ENCODE measurements around the gene PA2G4.

The PA2G4 gene

DNA sequence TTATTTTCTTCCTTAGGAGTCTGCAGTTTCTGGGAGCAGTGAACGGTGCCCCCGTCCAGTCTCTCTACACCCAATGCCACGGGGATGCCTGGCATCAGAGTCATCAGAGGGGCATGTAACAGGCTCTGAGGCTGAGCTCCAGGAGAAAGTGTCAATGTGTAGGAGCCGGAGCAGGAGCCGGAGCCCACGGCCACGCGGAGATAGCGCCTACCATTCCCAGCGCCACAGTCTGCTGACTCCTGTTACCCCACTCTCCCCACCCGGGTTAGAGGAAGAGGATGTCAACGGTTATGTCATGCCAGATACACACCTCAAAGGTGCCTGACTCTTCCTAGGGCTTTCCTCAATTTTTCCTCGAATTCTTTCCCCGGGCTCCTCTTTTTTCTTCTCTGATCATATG lies 3.3 kb upstream of the PA2G4 start:
- no peak for ATAC-seq
- TF ChIP-seq, protein P1, sequence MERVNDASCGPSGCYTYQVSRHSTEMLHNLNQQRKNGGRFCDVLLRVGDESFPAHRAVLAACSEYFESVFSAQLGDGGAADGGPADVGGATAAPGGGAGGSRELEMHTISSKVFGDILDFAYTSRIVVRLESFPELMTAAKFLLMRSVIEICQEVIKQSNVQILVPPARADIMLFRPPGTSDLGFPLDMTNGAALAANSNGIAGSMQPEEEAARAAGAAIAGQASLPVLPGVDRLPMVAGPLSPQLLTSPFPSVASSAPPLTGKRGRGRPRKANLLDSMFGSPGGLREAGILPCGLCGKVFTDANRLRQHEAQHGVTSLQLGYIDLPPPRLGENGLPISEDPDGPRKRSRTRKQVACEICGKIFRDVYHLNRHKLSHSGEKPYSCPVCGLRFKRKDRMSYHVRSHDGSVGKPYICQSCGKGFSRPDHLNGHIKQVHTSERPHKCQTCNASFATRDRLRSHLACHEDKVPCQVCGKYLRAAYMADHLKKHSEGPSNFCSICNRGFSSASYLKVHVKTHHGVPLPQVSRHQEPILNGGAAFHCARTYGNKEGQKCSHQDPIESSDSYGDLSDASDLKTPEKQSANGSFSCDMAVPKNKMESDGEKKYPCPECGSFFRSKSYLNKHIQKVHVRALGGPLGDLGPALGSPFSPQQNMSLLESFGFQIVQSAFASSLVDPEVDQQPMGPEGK (CRISPR knock-in tag; IDR thresholded peaks at IDR 0.05; ENCODE audit: borderline replicate concordance) = no peak
- TF ChIP-seq BACH2 (CRISPR knock-in tag; IDR thresholded peaks at IDR 0.05; ENCODE audit: borderline replicate concordance) (no peak), RARB (CRISPR knock-in tag; IDR thresholded peaks at IDR 0.05) (no peak), PPARA (CRISPR knock-in tag; IDR thresholded peaks at IDR 0.05; ENCODE audit: borderline replicate concordance) (no peak), TOX (CRISPR knock-in tag; IDR thresholded peaks at IDR 0.05; ENCODE audit: borderline replicate concordance) (no peak), GLIS3 (CRISPR knock-in tag; IDR thresholded peaks at IDR 0.05) (no peak), ZNF8 (CRISPR knock-in tag; IDR thresholded peaks at IDR 0.05) (no peak), TCF4 (CRISPR knock-in tag; IDR thresholded peaks at IDR 0.05; ENCODE audit: borderline replicate concordance) (no peak), ISL1 (CRISPR knock-in tag; IDR thresholded peaks at IDR 0.05) (no peak), ZNF70 (CRISPR knock-in tag; IDR thresholded peaks at IDR 0.05) (no peak), OSR1 (CRISPR knock-in tag; IDR thresholded peaks at IDR 0.05) (no peak), CSDC2 (CRISPR knock-in tag; IDR thresholded peaks at IDR 0.05) (no peak), ESRRG (CRISPR knock-in tag; IDR thresholded peaks at IDR 0.05) (no peak), SNAI2 (CRISPR knock-in tag; IDR thresholded peaks at IDR 0.05) (no peak), ZFP30 (CRISPR knock-in tag; IDR thresholded peaks at IDR 0.05) (no peak), ZFP3 (CRISPR knock-in tag; IDR thresholded peaks at IDR 0.05) (no peak)
- TF ChIP-seq, protein P2, sequence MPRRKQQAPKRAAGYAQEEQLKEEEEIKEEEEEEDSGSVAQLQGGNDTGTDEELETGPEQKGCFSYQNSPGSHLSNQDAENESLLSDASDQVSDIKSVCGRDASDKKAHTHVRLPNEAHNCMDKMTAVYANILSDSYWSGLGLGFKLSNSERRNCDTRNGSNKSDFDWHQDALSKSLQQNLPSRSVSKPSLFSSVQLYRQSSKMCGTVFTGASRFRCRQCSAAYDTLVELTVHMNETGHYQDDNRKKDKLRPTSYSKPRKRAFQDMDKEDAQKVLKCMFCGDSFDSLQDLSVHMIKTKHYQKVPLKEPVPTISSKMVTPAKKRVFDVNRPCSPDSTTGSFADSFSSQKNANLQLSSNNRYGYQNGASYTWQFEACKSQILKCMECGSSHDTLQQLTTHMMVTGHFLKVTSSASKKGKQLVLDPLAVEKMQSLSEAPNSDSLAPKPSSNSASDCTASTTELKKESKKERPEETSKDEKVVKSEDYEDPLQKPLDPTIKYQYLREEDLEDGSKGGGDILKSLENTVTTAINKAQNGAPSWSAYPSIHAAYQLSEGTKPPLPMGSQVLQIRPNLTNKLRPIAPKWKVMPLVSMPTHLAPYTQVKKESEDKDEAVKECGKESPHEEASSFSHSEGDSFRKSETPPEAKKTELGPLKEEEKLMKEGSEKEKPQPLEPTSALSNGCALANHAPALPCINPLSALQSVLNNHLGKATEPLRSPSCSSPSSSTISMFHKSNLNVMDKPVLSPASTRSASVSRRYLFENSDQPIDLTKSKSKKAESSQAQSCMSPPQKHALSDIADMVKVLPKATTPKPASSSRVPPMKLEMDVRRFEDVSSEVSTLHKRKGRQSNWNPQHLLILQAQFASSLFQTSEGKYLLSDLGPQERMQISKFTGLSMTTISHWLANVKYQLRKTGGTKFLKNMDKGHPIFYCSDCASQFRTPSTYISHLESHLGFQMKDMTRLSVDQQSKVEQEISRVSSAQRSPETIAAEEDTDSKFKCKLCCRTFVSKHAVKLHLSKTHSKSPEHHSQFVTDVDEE (CRISPR knock-in tag; IDR thresholded peaks at IDR 0.05) = no peak
- TF ChIP-seq, protein P3, sequence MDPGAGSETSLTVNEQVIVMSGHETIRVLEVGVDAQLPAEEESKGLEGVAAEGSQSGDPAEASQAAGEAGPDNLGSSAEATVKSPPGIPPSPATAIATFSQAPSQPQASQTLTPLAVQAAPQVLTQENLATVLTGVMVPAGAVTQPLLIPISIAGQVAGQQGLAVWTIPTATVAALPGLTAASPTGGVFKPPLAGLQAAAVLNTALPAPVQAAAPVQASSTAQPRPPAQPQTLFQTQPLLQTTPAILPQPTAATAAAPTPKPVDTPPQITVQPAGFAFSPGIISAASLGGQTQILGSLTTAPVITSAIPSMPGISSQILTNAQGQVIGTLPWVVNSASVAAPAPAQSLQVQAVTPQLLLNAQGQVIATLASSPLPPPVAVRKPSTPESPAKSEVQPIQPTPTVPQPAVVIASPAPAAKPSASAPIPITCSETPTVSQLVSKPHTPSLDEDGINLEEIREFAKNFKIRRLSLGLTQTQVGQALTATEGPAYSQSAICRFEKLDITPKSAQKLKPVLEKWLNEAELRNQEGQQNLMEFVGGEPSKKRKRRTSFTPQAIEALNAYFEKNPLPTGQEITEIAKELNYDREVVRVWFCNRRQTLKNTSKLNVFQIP (CRISPR knock-in tag; IDR thresholded peaks at IDR 0.05; ENCODE audit: borderline replicate concordance, low read depth) = no peak
- TF ChIP-seq, protein P4, sequence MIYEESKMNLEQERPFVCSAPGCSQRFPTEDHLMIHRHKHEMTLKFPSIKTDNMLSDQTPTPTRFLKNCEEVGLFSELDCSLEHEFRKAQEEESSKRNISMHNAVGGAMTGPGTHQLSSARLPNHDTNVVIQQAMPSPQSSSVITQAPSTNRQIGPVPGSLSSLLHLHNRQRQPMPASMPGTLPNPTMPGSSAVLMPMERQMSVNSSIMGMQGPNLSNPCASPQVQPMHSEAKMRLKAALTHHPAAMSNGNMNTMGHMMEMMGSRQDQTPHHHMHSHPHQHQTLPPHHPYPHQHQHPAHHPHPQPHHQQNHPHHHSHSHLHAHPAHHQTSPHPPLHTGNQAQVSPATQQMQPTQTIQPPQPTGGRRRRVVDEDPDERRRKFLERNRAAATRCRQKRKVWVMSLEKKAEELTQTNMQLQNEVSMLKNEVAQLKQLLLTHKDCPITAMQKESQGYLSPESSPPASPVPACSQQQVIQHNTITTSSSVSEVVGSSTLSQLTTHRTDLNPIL (CRISPR knock-in tag; IDR thresholded peaks at IDR 0.05; ENCODE audit: low read depth) = no peak
- TF ChIP-seq, protein P5, sequence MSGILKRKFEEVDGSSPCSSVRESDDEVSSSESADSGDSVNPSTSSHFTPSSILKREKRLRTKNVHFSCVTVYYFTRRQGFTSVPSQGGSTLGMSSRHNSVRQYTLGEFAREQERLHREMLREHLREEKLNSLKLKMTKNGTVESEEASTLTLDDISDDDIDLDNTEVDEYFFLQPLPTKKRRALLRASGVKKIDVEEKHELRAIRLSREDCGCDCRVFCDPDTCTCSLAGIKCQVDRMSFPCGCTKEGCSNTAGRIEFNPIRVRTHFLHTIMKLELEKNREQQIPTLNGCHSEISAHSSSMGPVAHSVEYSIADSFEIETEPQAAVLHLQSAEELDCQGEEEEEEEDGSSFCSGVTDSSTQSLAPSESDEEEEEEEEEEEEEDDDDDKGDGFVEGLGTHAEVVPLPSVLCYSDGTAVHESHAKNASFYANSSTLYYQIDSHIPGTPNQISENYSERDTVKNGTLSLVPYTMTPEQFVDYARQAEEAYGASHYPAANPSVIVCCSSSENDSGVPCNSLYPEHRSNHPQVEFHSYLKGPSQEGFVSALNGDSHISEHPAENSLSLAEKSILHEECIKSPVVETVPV (CRISPR knock-in tag; IDR thresholded peaks at IDR 0.05) = no peak

DNA sequence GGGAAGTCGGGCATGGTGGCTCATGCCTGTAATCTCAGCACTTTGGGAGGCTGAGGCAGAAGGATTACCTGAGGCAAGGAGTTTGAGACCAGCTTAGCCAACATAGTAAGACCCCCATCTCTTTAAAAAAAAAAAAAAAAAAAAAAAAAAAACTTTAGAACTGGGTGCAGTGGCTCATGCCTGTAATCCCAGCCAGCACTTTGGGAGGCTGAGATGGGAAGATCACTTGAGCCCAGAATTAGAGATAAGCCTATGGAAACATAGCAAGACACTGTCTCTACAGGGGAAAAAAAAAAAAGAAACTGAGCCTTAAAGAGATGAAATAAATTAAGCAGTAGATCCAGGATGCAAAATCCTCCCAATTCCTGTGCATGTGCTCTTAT lies 1.7 kb upstream of the PA2G4 start:
- TF ChIP-seq ZC3H10 (CRISPR knock-in tag; IDR thresholded peaks at IDR 0.05) = no peak
- no peak for TF ChIP-seq PPARA (CRISPR knock-in tag; IDR thresholded peaks at IDR 0.05; ENCODE audit: borderline replicate concordance)
- no peak for TF ChIP-seq TCF4 (CRISPR knock-in tag; IDR thresholded peaks at IDR 0.05; ENCODE audit: borderline replicate concordance)
- TF ChIP-seq, protein P4 (CRISPR knock-in tag; IDR thresholded peaks at IDR 0.05; ENCODE audit: low read depth) = no peak
- TF ChIP-seq ZNF565 (CRISPR knock-in tag; conservative IDR thresholded peaks at IDR 0.05; ENCODE audit: low read depth) = no peak
- no peak for TF ChIP-seq ISL1 (CRISPR knock-in tag; IDR thresholded peaks at IDR 0.05)
- no peak for TF ChIP-seq OSR1 (CRISPR knock-in tag; IDR thresholded peaks at IDR 0.05)
- no peak for TF ChIP-seq CSDC2 (CRISPR knock-in tag; IDR thresholded peaks at IDR 0.05)
- no peak for TF ChIP-seq ESRRG (CRISPR knock-in tag; IDR thresholded peaks at IDR 0.05)
- TF ChIP-seq, protein P2 (CRISPR knock-in tag; IDR thresholded peaks at IDR 0.05) = no peak
- no peak for TF ChIP-seq GLIS3 (CRISPR knock-in tag; IDR thresholded peaks at IDR 0.05)
- no peak for TF ChIP-seq ZNF70 (CRISPR knock-in tag; IDR thresholded peaks at IDR 0.05)
- TF ChIP-seq, protein P1 (CRISPR knock-in tag; IDR thresholded peaks at IDR 0.05; ENCODE audit: borderline replicate concordance) = no peak
- no peak for TF ChIP-seq TOX (CRISPR knock-in tag; IDR thresholded peaks at IDR 0.05; ENCODE audit: borderline replicate concordance)
- ATAC-seq = no peak
